IMR-90 (cell line): Measurements from ENCODE around the gene PHF21A. TPM values are rescaled to one million over a fixed set of nuclear protein-coding genes. Genes with fewer than 3 reads are reported as not detected.
A peak's percentile ranks its signal among the peaks of the same experiment; 100 is the strongest.

ENCODE experiments used
- ATAC-seq: fragments of 200-7000 bp; cut with Tn5 transposase; 2 replicates; pipeline ENCODE4 v1.9.1; 2020; ENCODE audit warnings: low read depth, mild to moderate bottlenecking, moderate library complexity
- BruUV-seq: library from RNA; stranded (reverse); fragments of 400-500 nt; replicated peaks from 2 replicates; lab custom pipeline; 2021; lab: Mats Ljungman, UMichigan
- CTCF ChIA-PET: fragments of 300-600 bp; formaldehyde crosslinking; extraction: SDS; loops from one replicate; lab custom pipeline; 2021; ENCODE audit warnings: antibody characterized with exemption; lab: Yijun Ruan, JAX
- POLR2A ChIA-PET: fragments of 300-600 bp; sonication (Branson Sonifier 250); formaldehyde crosslinking; loops from one replicate; lab custom pipeline; 2022; ENCODE audit warnings: antibody characterized with exemption; ENCODE audit not compliant: unreplicated experiment; lab: Charles Lee
- DNase-seq: peaks from one replicate; pipeline ENCODE4 v3.0.0; 2013
- H2AFZ ChIP-seq: replicated peaks from 2 replicates; pipeline ENCODE3; 2013; ENCODE audit warnings: low read length, mild to moderate bottlenecking; ENCODE audit not compliant: poor library complexity
- H2AK5ac ChIP-seq: 2 replicates; pipeline ENCODE4 v1.6.1; 2013; ENCODE audit warnings: low read depth, low read length, inconsistent platforms
- H2AK9ac ChIP-seq: replicated peaks from 2 replicates; pipeline ENCODE3; 2013; ENCODE audit warnings: mild to moderate bottlenecking, low read depth, low read length, moderate library complexity; ENCODE audit not compliant: poor library complexity
- H2BK120ac ChIP-seq: 2 replicates; pipeline ENCODE4 v1.6.1; 2013; ENCODE audit warnings: low read depth, low read length, inconsistent platforms
- H2BK15ac ChIP-seq: 3 replicates; pipeline ENCODE4 v1.6.1; 2013; ENCODE audit warnings: low read depth, low read length, inconsistent platforms
- H2BK20ac ChIP-seq: 2 replicates; pipeline ENCODE4 v1.6.1; 2013; ENCODE audit warnings: low read depth, mild to moderate bottlenecking, inconsistent platforms, low read length, moderate library complexity
- H2BK5ac ChIP-seq: 2 replicates; pipeline ENCODE4 v1.6.1; 2013; ENCODE audit warnings: mild to moderate bottlenecking, low read depth, low read length, inconsistent platforms; ENCODE audit not compliant: poor library complexity, severe bottlenecking
- H3K14ac ChIP-seq: replicated peaks from 2 replicates; pipeline ENCODE4 v1.6.1; 2013; ENCODE audit warnings: low read depth, low read length, inconsistent platforms
- H3K18ac ChIP-seq: 2 replicates; pipeline ENCODE4 v1.6.1; 2013; ENCODE audit warnings: low read depth, low read length, control low read depth
- H3K23ac ChIP-seq: 2 replicates; pipeline ENCODE4 v1.6.1; 2013; ENCODE audit warnings: low read depth, low read length, inconsistent platforms
- H3K27ac ChIP-seq: 2 replicates; pipeline ENCODE4 v1.5.1; 2013; ENCODE audit warnings: mild to moderate bottlenecking, control low read depth, low read length; ENCODE audit not compliant: insufficient read depth
- H3K27me3 ChIP-seq: 2 replicates; pipeline ENCODE4 v1.6.1; 2013; ENCODE audit warnings: low read length; ENCODE audit not compliant: control insufficient read depth, insufficient read depth
- H3K36me3 ChIP-seq: 2 replicates; pipeline ENCODE4 v1.6.1; 2013; ENCODE audit warnings: low read length, mixed read lengths; ENCODE audit not compliant: control insufficient read depth, insufficient read depth
- H3K4ac ChIP-seq: 2 replicates; pipeline ENCODE4 v1.6.1; 2013; ENCODE audit warnings: low read depth, low read length, inconsistent platforms
- H3K4me1 ChIP-seq: 2 replicates; pipeline ENCODE4 v1.6.1; 2013; ENCODE audit warnings: low read length, mixed read lengths; ENCODE audit not compliant: control insufficient read depth, insufficient read depth
- H3K4me2 ChIP-seq: 2 replicates; pipeline ENCODE4 v1.6.1; 2013; ENCODE audit warnings: low read depth, mild to moderate bottlenecking, control low read depth, low read length, moderate library complexity
- H3K4me3 ChIP-seq: 2 replicates; pipeline ENCODE4 v1.5.1; 2013; ENCODE audit warnings: low read depth, mild to moderate bottlenecking, control low read depth, low read length, moderate library complexity; ENCODE audit not compliant: insufficient read depth
- H3K56ac ChIP-seq: 2 replicates; pipeline ENCODE4 v1.6.1; 2013; ENCODE audit warnings: low read length, inconsistent platforms; ENCODE audit not compliant: insufficient read depth; ENCODE audit errors: extremely low read depth
- H3K79me1 ChIP-seq, 2 experiments: 2 replicates each; pipeline ENCODE4 v1.6.1; 2013; ENCODE audit warnings: low read length in 2 of 2, inconsistent platforms in 1 of 2, low read depth in 1 of 2
- H3K9ac ChIP-seq: 2 replicates; pipeline ENCODE4 v1.6.1; 2013; ENCODE audit warnings: low read depth, low read length, control low read depth
- H3K9me1 ChIP-seq: 2 replicates; pipeline ENCODE4 v1.6.1; 2013; ENCODE audit warnings: low read length, inconsistent platforms; ENCODE audit not compliant: insufficient read depth
- H3K9me3 ChIP-seq: 2 replicates; pipeline ENCODE4 v1.6.1; 2013; ENCODE audit warnings: low read length; ENCODE audit not compliant: control insufficient read depth, insufficient read depth
- H4K20me1 ChIP-seq: 2 replicates; pipeline ENCODE4 v1.6.1; 2013; ENCODE audit warnings: low read length, inconsistent platforms; ENCODE audit not compliant: insufficient read depth
- H4K5ac ChIP-seq: 2 replicates; pipeline ENCODE4 v1.6.1; 2013; ENCODE audit warnings: mild to moderate bottlenecking, low read depth, low read length, control low read depth
- H4K8ac ChIP-seq, 2 experiments: 2 replicates each; pipeline ENCODE4 v1.6.1; 2013; ENCODE audit warnings: low read depth in 2 of 2, low read length in 2 of 2, control low read depth in 1 of 2, inconsistent platforms in 1 of 2
- H4K91ac ChIP-seq: 2 replicates; pipeline ENCODE4 v1.6.1; 2013; ENCODE audit warnings: low read depth, low read length, inconsistent platforms; ENCODE audit not compliant: insufficient read depth
- BHLHE40 ChIP-seq: fragments of 150-350 bp; IDR thresholded peaks from 2 replicates; pipeline ENCODE4 v1.6.1; 2016; ENCODE audit warnings: mild to moderate bottlenecking, low read depth, low read length
- CEBPB ChIP-seq: IDR thresholded peaks from 2 replicates; pipeline ENCODE4 v1.6.1; 2012; ENCODE audit warnings: low read depth, low read length, improper control_type of control experiment
- CHD1 ChIP-seq: IDR thresholded peaks from 2 replicates; pipeline ENCODE4 v1.6.1; 2012; ENCODE audit warnings: low read depth, low read length, improper control_type of control experiment
- CTCF ChIP-seq: conservative IDR thresholded peaks from 2 replicates; pipeline ENCODE4 v1.5.1; 2012; ENCODE audit warnings: mild to moderate bottlenecking, low read depth, low read length, improper control_type of control experiment
- ELK1 ChIP-seq: fragments of 150-350 bp; IDR thresholded peaks from 2 replicates; pipeline ENCODE4 v1.6.1; 2016; ENCODE audit warnings: low read depth, mild to moderate bottlenecking, low read length, moderate library complexity, borderline replicate concordance
- MAFK ChIP-seq: IDR thresholded peaks from 2 replicates; pipeline ENCODE4 v1.6.1; 2012; ENCODE audit warnings: low read depth, low read length, improper control_type of control experiment
- MAZ ChIP-seq: IDR thresholded peaks from 2 replicates; pipeline ENCODE4 v1.6.1; 2012; ENCODE audit warnings: low read depth, mild to moderate bottlenecking, low read length, improper control_type of control experiment, moderate library complexity, borderline replicate concordance
- MXI1 ChIP-seq: IDR thresholded peaks from 2 replicates; pipeline ENCODE4 v1.6.1; 2012; ENCODE audit warnings: low read depth, mild to moderate bottlenecking, low read length, moderate library complexity, borderline replicate concordance
- POLR2A ChIP-seq: IDR thresholded peaks from 2 replicates; pipeline ENCODE4 v1.6.1; 2012; ENCODE audit warnings: mild to moderate bottlenecking, low read depth, low read length
- RAD21 ChIP-seq: IDR thresholded peaks from 2 replicates; pipeline ENCODE4 v1.6.1; 2012; ENCODE audit warnings: low read length, improper control_type of control experiment
- RCOR1 ChIP-seq: IDR thresholded peaks from 2 replicates; pipeline ENCODE4 v1.6.1; 2012; ENCODE audit warnings: mild to moderate bottlenecking, low read length, improper control_type of control experiment; ENCODE audit not compliant: insufficient replicate concordance
- RFX5 ChIP-seq: IDR thresholded peaks from 2 replicates; pipeline ENCODE4 v1.8.0; 2012; ENCODE audit warnings: low read depth, mild to moderate bottlenecking, low read length, moderate library complexity
- SMC3 ChIP-seq: fragments of 150-350 bp; IDR thresholded peaks from 2 replicates; pipeline ENCODE4 v1.6.1; 2016; ENCODE audit warnings: low read depth, mild to moderate bottlenecking, antibody characterized with exemption, low read length, moderate library complexity
- USF2 ChIP-seq: fragments of 150-350 bp; IDR thresholded peaks from 2 replicates; pipeline ENCODE4 v1.6.1; 2017; ENCODE audit warnings: mild to moderate bottlenecking, antibody characterized with exemption, low read length, low read depth
- WGBS, 2 experiments: methylation state at CpG; one replicate each; pipeline versions ENCODE4 v1.1.5 to v1.1.7; 2013; ENCODE audit warnings: missing lambda C conversion rate in 2 of 2; ENCODE audit not compliant: insufficient read length in 1 of 2; ENCODE audit errors: extremely low coverage in 2 of 2; 5-methylcytosine and 5-hydroxymethylcytosine counted together
- dilution Hi-C: fragments of 300-500 bp; cut with HindIII; formaldehyde crosslinking; loops from one replicate; pipeline ENCODE4 v1.14.3; 2018; ENCODE audit warnings: low sequenced_read_pairs; ENCODE audit not compliant: unreplicated experiment
- in situ Hi-C: fragments of 300-500 bp; cut with MboI; formaldehyde crosslinking; loops from 3 replicates; pipeline ENCODE4 v1.14.3; 2019; ENCODE audit warnings: low sequenced_read_pairs, inconsistent platforms, mixed read lengths
- intact Hi-C: fragments of 100-400 bp; cut with micrococcal nuclease; formaldehyde crosslinking; loops from 2 replicates; pipeline ENCODE4 v1.10.0; 2022
- polyA plus RNA-seq, 3 experiments: library from polyadenylated mRNA; depleted of rRNA; stranded (reverse); fragments of >200 nt; gene quantifications; 2 replicates each; pipeline ENCODE4 v1.2.3, GENCODE V29; 2012; ENCODE audit warnings: low replicate concordance in 1 of 3
- total RNA-seq: library from RNA; depleted of rRNA; stranded (reverse); fragments of >200 nt; gene quantifications from 2 replicates; pipeline ENCODE4 v1.2.3, GENCODE V29; 2012

The PHF21A gene
- total and polyA plus RNA-seq, 2 of the 4 experiments (the other 2 are of a cell fraction): 9.0 to 20.6 TPM

- Histone ChIP-seq H2BK15ac (no peak within 1 kb of the TSS), H3K79me1 (peaks cover 18 to 32% of the 10 kb centered on the region in 2 experiments), H2AK5ac (peak within 1 kb of the TSS; percentile 87), H2BK5ac (peak within 1 kb of the TSS; percentile 51), H4K91ac (peak within 1 kb of the TSS; percentile 64), H3K14ac (peak within 1 kb of the TSS; percentile 91), H3K23ac (peak within 1 kb of the TSS; percentile 84), H3K18ac (0 out of 2 replicates have a peak within 1 kb of the TSS, but pooled peaks have one; percentile 6), H3K36me3 (peaks cover 20% of the 10 kb centered on the region), H2AK9ac (peak within 1 kb of the TSS; percentile 99), H4K5ac (peak within 1 kb of the TSS; percentile 59), H3K27ac (peak within 1 kb of the TSS; percentile 85), H4K8ac (peak within 1 kb of the TSS; percentile 63 to 94; a peak in 3 of 4 replicates), H2BK20ac (no peak within 1 kb of the TSS), H3K56ac (peak within 1 kb of the TSS; percentile 85), H3K9ac (peak within 1 kb of the TSS; percentile 95), H3K4ac (peak within 1 kb of the TSS; percentile 88), H3K27me3 (peaks cover 16% of the 10 kb centered on the region), H3K4me2 (peak within 1 kb of the TSS; percentile 98), H4K20me1 (peaks cover 7% of the 10 kb centered on the region; the same call in 1 of the 2 replicates), H2BK120ac (peak within 1 kb of the TSS; percentile 52; the same call in 1 of the 2 replicates), H3K9me1 (0 out of 2 replicates have a peak, but pooled peaks cover 8% of the 10 kb centered on the region), H3K4me1 (no peaks in the 10 kb centered on the region), H2AFZ (peak within 1 kb of the TSS; percentile 96), H3K4me3 (peak within 1 kb of the TSS; percentile 79), H3K9me3 (no peaks in the 10 kb centered on the region)
- in situ Hi-C loops (no loop called here), intact Hi-C loops (no loop called here), dilution Hi-C loops (no loop called here)
- peak; percentile 100 for DNase-seq
- ATAC-seq: peak; percentile 94
- 0% methylated on average over 14 of the region's 45 CpGs; no CpG with 5 or more reads in 1 of the 2 experiments for WGBS, 2 experiments
- no TSS peak for BruUV-seq
- ChIA-PET POLR2A (no interaction called here), CTCF (interaction anchor here (1.0 kb wide), 1 partner anchor 44 kb away, joined by 3 read pairs; no protein-coding TSS in a partner anchor)
- TF ChIP-seq RAD21 (peak; percentile 18), RCOR1 (peak; percentile 60), POLR2A (peak; percentile 91), USF2 (no peak), SMC3 (peak; percentile 29), ELK1 (no peak), RFX5 (peak; percentile 58; the same call in 1 of the 2 replicates), CEBPB (peak; percentile 99), CHD1 (no peak), BHLHE40 (no peak), MXI1 (peak; percentile 84), CTCF (no peak), MAFK (no peak), MAZ (peak; percentile 75; the same call in 1 of the 2 replicates)
Measured at GRCh38 chr11:45917623-45918330, 203.5 kb downstream of the PHF21A start, which contains the start of gene PEX16. Gene PEX16 (minus strand): TSS chr11:45917877. CDS start chr11:45917811, 66 bp downstream.
